NCI-H1417 treated with DMSO at 0.1 percent for 48 hours (cell line): Measurements from ENCODE around the gene AEN.
"Not testable (repeated sequence)": the region's sequence is repeated elsewhere in the genome, so short reads cannot be mapped to it uniquely, and the experiment has no call there.

ENCODE experiments used
- DNase-seq: peaks from one replicate; lab custom pipeline; 2025; lab: John Stamatoyannopoulos, UW

Gene AEN

DNA sequence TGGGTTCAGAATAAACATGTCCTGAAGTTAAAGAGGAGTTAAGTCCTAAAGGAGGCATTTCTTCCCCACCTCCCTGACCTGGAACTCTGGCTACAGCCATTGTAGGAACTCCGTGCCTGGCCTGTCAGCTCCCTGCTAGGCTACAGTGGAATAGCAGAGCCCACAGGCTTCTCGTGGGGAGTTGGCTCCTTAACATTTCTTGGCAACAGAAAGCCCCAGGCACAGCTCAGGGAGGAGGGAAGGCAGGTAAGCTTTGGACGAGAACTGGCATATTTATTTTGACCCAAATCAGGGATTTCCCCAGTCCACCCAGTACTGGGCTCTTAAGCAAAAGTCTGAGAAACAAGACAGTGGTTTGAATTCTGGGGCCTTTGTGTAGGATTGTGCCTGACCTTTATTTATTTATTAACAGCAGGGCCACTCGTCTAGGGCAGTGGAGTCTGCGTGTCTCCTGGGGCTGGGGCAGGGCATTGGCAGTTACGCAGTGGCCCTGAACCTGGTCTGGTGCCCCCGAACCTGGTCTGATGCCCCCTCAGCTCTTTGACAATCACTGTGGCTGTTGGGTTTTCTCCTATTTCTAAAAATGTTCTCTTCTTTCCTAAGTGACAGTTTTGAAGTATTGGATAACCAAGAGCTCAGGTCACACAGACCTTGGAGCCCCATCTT lies 9.8 kb downstream of the AEN start:
- no peak for DNase-seq

DNA sequence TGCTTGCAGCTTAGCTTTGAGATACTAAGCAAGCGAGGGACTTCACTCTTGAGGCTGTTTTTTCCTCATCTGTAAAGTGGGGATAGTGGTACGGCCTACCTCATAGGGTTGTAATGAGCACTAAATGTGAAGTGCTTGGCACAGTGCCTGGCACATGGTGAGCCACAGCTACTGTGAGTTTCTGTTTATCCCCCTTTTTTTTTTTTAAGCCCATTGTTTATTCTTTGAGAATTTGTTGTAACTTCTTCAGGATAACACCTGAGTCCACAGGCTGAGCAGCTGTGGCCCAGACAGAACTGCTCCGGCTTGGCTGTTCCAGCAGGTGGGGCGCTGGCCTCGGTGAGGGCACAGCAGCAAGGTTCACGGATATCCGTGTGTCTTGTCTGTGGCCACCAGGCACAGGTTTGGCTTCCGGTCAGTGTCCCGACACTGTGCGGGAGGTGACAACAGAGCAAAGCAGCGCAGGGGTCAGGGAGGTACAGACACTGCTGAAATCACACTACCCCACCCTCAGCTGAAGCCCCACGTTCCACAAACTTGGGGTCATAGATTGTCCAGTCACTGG lies 10.4 kb downstream of the AEN start:
- no peak for DNase-seq

- DNase-seq = not testable (repeated sequence)
These were observed 11.7 kb downstream of the AEN start for GRCh38 chr15:88632797-88633196.

DNA sequence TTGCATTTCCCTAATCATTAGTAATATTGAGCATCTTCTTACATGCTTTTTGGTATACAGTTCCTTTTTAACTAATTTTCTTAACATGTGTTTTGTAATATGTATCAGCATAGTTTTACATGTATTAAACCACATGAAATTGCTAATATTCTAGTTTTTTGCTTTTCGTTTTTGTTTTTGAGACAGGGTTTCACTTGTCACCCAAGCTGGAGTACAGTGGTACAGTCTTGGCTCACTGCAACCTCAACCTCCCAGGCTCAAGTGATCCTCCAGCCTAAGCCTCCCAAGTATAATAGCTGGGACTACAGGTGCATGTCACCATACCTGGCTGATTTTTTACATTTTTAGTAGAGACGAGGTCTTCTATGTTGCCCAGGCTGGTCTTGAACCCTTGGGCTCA lies 13.3 kb downstream of the AEN start:
- DNase-seq = no peak

GRCh38 chr15:88635318-88635717 lies 14.2 kb downstream of the AEN start:
- DNase-seq = no peak

DNA sequence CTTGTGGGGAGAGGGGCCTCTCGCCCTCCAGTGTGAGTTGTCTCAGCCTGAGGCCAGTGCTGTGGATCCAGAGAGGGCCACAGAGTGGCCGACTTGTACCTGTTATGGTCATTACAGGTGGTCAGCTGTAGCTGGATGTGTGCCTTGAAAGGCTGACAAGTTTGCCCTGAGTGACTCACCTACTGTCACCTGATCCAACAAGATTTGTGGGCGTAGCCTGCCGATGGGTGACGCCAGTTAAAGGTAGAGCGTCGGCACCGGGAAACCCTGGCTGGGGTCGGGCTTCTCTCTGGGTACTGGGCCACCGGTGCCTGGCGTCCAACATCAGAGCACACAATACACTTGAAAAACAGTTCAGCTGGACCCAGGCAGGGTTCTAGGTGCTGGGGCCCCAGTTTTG lies 14.9 kb downstream of the AEN start:
- no peak for DNase-seq

DNA sequence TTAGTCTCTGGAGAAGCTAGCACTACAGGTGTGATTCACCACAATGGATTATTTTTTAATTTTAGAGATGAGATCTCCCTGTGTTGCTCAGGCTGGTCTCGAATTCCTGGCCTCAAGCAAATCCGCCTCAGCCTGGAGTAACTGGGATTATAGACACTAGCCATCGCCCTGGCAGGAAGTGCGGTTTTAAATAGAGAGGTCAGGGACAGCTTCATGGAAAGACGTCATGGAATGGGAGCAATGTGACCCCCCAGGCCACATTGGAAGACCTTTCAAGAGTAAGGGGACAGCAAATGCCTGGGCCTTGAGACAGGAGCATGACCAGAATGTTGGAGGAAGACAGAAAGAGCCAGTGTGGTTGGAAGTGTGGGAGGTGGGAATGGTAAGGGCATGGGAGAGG lies 15.5 kb downstream of the AEN start:
- DNase-seq = no peak

DNA sequence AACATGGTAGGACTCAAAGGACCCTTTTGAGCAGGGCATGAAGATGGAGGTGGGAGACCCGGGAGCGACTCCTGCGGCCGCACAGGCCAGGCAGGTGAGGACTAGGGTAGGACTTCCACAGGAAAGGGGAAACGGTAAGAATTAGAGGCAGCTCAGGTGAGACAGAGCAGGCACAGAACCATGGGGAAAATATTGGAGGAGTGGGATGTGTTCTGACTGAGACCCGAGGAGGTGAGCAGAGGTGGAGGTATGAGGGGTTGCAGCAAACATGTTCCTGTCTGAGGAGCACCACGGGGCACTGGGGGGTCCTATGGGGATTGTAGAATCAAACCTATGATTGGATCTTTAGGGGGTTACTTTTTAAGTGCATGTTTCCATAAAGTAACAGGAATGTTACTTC lies 16.3 kb downstream of the AEN start:
- DNase-seq = no peak

DNA sequence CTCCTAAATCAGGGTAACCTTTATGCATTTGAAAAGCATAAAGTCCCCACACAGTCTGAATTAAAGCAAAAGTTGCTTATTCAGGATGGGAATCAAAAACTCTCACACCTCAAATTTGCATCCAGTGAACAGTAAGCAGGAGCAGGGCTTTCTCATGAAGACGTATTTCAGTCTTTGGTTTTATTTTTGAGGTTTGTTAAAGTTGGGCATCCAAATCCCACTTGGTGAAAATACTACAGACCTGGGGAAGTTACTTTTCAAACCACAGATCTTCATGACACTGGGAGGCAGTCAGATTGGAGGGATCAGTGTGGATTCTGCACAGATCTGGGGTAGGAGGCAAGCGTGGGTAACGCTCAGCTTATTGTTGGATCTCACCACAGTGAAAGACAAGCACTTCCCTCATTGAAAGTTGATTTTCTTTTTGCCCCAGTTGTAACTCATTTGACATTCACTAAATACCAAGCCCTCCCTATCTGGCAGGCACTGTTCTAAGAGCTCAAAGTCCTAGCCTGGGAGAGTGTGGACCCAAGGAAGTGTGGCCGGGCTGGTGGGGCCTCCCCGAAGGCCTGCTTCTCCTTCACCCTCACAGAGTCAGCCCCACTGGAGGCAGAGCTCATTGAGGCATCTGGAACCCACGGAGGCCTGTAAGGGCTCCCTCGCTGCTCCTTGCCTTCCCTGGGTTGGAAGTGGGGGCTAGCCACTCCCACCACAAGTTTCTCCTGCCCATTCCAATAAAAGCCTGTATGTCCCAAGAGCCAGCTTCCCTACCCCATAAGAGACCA lies 16.9 kb downstream of the AEN start:
- no peak for DNase-seq

DNA sequence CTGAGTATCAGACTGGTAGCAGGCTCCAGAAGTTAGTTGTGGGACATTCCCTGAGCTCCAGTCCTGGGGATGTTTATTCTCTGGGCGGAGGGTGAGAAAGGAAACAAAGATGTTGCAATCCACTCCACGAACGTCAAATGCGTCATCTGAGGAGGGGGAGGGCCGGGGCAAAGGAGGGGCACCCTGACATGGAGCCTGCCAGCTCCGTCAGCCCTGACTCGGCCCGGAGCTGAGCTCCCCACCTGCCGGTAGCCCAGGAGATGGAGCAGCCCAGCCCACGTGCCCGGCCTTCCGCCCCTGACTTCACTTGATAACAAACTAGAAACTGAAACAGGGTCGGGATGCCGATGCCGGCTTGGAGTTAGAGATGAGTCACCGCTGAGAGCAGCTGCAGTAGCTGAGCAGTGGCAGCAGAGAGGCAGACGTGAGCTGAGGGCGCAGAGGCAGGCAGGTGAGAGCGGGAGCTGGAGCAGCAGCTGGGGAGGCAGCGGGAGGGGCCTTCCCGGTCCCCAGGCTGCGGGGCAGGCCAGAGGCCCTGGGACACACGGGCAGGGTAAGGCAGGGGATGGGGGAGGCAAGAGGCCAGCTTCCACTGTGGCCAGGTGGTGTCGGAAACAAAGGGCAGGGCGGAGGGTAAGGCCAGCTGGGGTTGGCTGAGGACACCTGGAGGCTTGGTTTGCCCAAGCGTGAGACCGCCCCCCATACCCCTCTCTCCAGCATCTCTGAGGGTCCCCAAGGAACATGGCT lies 17.7 kb downstream of the AEN start, which contains the start of gene ISG20:
TSS of gene ISG20 (plus strand) at position 391 of the 747 bp plus-strand sequence. CDS start at position 742, 351 bp downstream.
- DNase-seq = no peak

DNA sequence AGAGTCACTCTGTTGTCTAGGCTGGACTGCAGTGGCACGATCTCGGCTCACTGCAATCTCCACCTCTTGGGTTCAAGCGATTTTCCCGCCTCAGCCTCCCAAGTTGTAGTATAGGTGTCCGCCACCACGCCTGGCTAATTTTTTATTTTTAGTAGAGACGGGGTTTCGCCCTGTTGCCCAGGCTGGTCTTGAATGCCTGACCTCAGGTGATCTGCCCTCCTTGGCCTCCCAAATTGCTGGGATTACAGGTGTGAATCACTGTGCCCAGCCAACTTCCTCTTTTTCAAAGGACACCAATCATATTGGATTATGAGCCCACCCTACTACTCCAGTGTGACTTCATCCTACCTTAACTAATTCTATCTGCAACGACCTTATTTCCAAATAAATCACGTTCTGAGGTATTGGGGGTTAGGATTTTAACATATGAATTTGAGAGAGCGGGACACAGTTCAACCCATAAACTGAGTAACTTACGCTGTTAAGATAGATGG lies 20.9 kb downstream of the AEN start:
- DNase-seq = no peak

DNA sequence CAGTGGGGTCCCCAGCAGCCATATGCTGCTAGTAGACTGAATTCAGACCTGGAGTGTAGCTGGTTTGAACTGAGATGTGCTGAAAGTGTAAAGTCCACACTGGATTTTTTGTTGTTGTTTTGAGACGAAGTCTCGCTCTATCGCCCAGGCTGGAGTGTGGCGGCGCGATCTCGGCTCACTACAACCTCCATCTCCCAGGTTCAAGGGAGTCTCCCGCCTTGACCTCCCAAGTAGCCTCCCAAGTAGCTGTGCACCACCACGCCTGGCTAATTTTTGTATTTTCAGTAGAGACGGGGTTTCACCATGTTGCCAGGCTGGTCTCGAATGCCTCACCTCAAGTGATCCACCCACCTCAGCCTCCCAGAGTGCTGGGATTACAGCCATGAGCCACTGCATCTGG lies 21.4 kb downstream of the AEN start:
- not testable (repeated sequence) for DNase-seq

- DNase-seq = no peak
These were observed 23.6 kb downstream of the AEN start for GRCh38 chr15:88644741-88645140.

DNA sequence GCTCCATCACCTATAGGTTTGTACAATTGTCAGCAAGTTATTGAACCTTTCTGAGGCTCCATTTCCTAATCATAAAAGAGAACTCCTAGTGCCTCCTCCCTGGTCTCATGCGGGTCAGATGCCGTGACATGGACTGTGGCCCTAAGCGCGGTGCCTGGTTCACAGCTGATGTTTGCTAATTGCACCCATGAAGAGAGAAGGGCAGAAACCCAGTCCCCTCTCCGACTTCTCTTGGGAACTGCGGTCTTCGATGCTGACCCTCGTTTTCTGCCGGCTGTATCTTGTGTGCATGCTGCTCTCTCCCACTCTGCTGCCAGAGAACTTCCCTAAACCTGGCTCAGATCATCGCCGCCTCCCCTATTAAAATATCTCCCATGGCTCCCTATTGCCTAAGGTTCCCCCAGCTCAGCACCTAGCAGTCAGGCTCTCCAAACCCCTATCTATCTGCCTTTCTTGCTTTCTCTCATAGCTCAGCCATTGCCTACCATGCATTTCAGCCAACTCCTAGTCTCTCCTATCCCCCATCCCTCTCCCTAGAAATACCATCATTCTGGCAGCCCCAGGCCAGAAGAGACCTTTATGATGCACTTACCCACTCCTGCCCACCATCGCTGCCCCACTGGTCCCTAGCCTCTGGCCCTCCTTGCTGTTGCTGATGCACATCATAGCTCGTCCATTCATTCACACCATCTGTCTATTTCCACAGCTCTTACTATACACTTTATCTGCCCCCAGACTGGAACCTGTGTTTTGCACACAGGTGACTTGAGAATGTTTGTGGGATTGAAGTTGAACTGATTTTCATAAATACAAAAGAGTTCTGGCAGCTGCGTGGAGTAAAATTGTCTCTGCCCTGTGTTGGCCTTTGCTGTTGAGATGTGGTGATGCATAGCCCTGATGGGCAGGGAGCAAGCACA lies 24.3 kb downstream of the AEN start:
- DNase-seq = no peak

DNA sequence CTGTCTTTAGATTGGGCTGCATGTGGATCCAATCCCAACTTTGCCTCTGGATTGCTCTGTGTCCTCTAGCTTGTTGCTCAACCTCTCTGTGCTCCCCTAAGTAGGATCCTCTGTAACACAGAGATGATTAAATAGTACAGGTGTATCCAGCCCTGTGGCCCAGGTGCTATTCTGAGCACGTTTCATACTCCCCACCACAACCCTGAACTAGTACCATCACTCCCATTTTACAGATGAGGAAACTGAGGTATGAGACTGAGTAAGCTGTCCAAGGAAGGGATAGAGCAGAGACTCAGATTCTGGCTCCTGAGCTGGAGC lies 24.9 kb downstream of the AEN start:
- DNase-seq = no peak

- no peak for DNase-seq
These were observed 25.8 kb downstream of the AEN start for GRCh38 chr15:88646951-88647350.

DNA sequence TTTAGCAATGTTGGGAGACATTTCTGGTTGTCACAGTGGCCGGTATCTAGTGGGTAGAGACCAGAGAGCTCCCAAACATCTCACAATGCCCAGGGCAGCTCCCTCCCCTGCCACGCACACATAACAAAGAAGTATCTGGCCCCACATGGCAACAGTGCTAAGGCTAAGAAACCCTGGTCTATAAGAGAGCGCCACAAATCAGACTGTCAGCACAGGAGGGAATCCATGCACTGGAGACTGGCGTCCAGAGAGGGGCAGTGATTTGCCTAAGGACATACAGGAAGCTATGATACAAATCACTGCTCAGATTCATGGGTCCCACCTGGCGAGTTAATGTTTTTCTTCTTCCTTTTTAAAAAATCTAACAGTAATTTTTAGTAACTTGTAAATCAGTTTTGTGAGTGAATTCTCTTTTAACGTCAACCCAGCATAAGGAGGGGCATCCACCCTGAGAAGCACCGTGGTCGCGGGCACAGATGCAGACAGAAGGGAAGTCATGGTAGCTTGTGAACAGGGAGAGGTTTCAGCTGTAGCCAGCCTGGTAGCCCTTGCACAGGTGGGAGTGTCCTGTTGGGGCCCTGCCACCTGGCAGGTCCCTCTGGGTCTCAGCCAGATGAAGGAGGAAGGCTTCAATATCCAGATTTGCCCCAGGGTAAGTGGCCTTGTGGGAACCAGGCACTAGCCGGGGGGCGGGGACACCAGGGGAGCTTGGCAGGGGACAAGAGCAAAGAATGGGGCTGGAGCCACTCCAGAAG lies 26.4 kb downstream of the AEN start:
- no peak for DNase-seq

GRCh38 chr15:88648357-88649214 lies 27.4 kb downstream of the AEN start:
- no peak for DNase-seq

DNA sequence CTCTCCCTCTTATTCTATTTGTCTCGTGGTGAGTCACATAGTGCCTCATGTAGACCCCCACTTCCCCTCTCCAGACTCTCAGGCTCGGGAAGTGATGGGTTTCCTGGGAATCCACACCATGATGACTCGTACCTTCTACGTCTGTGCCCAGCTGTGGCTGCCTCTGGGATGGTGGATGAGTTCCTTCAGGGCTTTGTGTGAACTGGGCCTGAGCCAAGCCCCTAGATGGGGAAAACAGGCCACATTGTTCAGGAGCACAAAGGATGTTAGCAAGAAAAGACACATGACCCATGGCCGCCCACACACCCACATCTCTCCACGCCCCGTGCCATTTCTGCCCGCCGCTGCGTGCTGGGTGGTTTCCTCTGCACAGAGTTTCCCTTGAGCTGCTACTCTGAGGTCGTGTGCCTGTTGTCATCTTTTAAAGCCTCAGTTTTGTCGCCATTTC lies 28.2 kb downstream of the AEN start:
- no peak for DNase-seq
